HFF-Myc (cell line): ENCODE measurements around the gene SCG3.
"Not testable (repeated sequence)": the region's sequence is repeated elsewhere in the genome, so short reads cannot be mapped to it uniquely, and the experiment has no call there.

ENCODE experiments used
- DNase-seq: peaks from one replicate; pipeline ENCODE4 v3.0.0-alpha.2; 2011; ENCODE audit warnings: low read depth; ENCODE audit errors: extremely low read depth
- H3K4me3 ChIP-seq: replicated peaks from 2 replicates; pipeline ENCODE4 v1.5.1; 2011; ENCODE audit warnings: low read depth, mild to moderate bottlenecking, control low read depth, low read length
- TF ChIP-seq, protein P1 (sequence below): IDR thresholded peaks from 2 replicates; pipeline ENCODE4 v1.5.1; 2012; ENCODE audit warnings: mild to moderate bottlenecking, low read depth, low read length, control low read depth; ENCODE audit errors: missing control alignments

The SCG3 gene

DNA sequence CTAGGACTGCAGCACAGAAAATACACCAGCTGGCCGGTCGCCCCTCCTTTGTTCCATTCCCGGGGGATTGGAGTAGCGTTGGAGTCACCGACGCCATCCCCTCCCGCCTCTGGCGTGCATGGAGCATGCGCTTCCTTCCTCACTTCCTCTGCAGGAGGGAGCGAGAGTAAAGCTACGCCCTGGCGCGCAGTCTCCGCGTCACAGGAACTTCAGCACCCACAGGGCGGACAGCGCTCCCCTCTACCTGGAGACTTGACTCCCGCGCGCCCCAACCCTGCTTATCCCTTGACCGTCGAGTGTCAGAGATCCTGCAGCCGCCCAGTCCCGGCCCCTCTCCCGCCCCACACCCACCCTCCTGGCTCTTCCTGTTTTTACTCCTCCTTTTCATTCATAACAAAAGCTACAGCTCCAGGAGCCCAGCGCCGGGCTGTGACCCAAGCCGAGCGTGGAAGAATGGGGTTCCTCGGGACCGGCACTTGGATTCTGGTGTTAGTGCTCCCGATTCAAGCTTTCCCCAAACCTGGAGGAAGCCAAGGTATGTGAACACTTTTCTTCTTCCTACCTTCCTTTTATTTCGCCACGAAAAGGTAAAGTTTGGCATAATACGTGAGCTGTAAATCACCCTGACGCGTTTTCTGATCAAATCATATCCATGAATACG lies at the start of gene SCG3:
Gene SCG3 (plus strand): TSS at position 201 of the 661 bp plus-strand sequence. CDS start 253 bp downstream, at position 454.
- H3K4me3 ChIP-seq: no peak within 1 kb of the TSS
- TF ChIP-seq, protein P1, sequence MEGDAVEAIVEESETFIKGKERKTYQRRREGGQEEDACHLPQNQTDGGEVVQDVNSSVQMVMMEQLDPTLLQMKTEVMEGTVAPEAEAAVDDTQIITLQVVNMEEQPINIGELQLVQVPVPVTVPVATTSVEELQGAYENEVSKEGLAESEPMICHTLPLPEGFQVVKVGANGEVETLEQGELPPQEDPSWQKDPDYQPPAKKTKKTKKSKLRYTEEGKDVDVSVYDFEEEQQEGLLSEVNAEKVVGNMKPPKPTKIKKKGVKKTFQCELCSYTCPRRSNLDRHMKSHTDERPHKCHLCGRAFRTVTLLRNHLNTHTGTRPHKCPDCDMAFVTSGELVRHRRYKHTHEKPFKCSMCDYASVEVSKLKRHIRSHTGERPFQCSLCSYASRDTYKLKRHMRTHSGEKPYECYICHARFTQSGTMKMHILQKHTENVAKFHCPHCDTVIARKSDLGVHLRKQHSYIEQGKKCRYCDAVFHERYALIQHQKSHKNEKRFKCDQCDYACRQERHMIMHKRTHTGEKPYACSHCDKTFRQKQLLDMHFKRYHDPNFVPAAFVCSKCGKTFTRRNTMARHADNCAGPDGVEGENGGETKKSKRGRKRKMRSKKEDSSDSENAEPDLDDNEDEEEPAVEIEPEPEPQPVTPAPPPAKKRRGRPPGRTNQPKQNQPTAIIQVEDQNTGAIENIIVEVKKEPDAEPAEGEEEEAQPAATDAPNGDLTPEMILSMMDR: no peak
- DNase-seq: peak; percentile 31

DNA sequence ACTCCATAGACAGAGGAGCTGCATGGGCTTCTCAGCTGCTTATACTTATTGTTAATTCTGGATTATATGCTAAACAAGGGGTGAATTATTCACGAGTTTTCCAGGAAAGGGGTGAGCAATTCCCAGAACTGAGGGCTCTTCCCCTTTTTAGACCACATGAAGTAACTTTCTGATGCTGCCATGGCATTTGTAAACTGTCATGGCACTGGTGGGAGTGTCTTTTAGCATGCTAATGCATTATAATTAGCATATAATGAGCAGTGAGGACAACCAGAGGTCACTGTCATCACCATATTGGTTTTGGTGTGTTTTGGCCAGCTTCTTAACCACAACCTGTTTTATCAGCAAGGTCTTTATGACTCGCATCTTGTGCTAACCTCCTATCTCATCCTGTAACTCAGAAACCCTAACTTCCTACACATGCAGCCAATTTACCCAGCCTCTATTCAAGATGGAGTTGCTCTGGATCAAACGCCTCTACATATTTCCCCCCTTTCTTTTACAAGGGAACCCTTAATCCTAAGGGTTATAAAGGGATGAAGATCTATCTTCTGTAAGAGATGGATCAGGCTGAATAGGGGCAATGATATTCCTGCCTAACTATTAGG lies 46.6 kb upstream of the SCG3 start:
- TF ChIP-seq, protein P1: no peak
- no peak overlapping the region for H3K4me3 ChIP-seq
- no peak for DNase-seq

DNA sequence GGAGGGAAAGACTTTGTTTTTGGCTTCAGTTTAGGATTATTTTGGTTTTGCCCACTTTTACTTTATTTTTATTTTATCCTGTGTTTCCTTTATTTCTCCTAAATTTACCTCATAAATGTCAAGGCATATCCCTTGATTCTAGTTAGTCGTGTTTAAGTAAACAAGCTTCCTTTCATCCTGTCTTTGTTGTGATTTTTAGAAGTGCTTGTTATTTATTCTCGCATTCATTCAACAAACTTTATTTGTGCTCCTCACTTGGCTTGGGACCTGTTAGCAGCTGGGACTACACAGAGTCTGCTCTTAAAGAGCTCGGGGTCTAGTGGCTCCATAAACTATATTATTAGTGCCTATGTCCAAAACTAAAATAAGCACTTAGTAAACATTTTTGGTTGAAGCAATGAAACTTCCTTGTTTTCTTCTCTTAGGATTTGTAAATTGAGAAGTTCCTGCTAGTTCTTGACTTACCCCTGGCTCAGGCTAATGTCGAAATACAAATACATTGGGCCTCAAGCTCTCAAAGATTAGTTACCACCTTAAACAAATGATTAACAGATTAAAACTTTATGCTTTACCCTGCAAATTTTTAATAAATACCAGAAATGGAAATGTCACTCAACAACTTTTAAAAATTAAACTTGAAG lies 39.7 kb upstream of the SCG3 start:
- TF ChIP-seq, protein P1: no peak
- DNase-seq: no peak

DNA sequence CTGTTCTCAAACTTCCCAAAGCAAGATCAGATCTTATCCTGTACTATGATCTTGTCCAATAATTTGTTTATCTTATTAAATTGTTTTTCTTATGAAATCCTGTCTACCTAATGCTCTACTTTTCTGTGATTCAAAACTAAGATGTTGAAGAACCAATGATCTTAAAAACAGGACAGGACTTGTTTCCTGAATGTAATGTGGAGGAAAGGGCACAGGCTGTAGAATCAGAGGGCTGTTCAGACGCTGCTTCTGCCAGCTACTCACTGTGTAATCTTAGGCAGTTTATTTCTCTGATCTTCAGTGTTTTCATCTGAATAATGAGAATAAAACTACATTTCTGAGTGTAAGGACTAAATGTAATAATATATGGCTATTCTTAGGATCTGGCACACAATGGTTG lies 38.6 kb upstream of the SCG3 start:
- TF ChIP-seq, protein P1: no peak
- no peak overlapping the region for H3K4me3 ChIP-seq
- no peak for DNase-seq

More for the DNA sequence above, 39.7 kb upstream of the SCG3 start:
- no peak overlapping the region for H3K4me3 ChIP-seq

DNA sequence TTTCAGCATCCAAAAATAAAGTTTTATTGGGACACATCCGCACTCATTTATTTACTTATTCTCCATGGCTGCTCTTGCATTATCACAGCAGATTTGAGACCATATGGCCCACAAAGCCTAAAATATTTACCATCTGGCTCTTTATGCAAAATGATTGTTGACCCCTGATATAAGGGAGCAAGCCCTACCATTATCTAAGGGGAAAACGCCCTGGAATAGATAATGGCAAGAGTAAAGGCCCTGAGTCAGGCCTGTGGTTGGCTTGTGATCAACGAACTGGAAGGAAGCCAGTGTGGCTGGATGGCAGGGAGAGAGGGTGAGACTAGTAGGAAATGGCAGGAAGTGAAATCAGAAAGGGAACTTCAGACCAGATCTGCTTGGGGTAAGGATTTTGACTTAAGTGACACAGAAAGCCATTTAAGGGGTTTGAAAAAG lies 34.2 kb upstream of the SCG3 start:
- peak; percentile 7 for DNase-seq
- TF ChIP-seq, protein P1: no peak
- H3K4me3 ChIP-seq: no peak overlapping the region

DNA sequence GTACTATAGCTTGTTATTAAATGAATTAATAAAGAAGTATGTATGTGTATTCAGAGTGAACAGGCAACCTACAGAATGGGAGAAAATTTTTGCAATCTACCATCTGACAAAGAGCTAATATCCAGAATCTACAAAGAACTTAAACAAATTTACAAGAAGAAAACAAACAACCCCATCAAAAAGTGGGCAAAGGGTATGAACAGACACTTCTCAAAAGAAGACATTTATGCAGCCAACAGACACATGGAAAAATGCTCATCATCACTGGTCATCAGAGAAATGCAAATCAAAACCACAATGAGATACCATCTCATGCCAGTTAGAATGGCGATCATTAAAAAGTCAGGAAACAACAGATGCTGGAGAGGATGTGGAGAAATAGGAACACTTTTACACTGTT lies 33.2 kb upstream of the SCG3 start:
- H3K4me3 ChIP-seq, DNase-seq: not testable (repeated sequence)

DNA sequence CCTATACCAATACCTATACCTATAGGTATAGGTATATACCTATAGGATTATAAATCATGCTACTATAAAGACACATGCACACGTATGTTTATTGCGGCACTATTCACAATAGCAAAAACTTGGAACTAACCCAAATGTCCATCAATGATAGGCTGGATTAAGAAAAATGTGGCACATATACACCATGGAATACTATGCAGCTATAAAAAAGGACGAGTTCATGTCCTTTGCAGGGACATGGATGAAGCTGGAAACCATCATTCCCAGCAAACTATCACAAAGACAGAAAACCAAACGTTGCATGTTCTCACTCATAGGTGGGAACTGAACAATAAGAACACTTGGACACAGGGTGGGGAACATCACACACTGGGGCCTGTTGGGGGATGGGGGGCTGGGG lies 32.7 kb upstream of the SCG3 start:
- not testable (repeated sequence) for H3K4me3 ChIP-seq, DNase-seq
